GM12873 (cell line): ENCODE results near the gene OBI1.

Experiments
- CTCF ChIP-seq: IDR thresholded peaks from 2 replicates; pipeline ENCODE4 v1.5.1; 2012; ENCODE audit warnings: low read depth, mild to moderate bottlenecking, moderate library complexity, low read length, control low read depth; ENCODE audit not compliant: insufficient read depth; ENCODE audit errors: missing control alignments

OBI1 gene

GRCh38 chr13:78620936-78621470, 38.0 kb downstream of the OBI1 start:
- TF ChIP-seq CTCF, result no peak

GRCh38 chr13:78618411-78618810, 40.5 kb downstream of the OBI1 start:
- TF ChIP-seq CTCF, result no peak

- TF ChIP-seq CTCF, result no peak
Measured at GRCh38 chr13:78611040-78611439, 47.9 kb downstream of the OBI1 start.

- TF ChIP-seq CTCF, result no peak
Measured at GRCh38 chr13:78610381-78610883, 48.5 kb downstream of the OBI1 start.

- TF ChIP-seq CTCF, result no peak
Measured at GRCh38 chr13:78609464-78610205, 49.3 kb downstream of the OBI1 start.

GRCh38 chr13:78608688-78609463, 50.1 kb downstream of the OBI1 start:
- no peak for TF ChIP-seq CTCF

GRCh38 chr13:78608252-78608687, 50.7 kb downstream of the OBI1 start:
- no peak for TF ChIP-seq CTCF
